GM12864 (cell line): ENCODE results near the gene SIM2.

Source experiments
- DNase-seq: peaks from one replicate; pipeline ENCODE4 v3.0.0-alpha.2; 2011; ENCODE audit warnings: low read depth
- H3K4me3 ChIP-seq: 2 replicates; pipeline ENCODE4 v1.5.1; 2011; ENCODE audit warnings: mild to moderate bottlenecking, low read depth, low read length, control low read depth
- TF ChIP-seq, protein P1 (sequence below): IDR thresholded peaks from 2 replicates; pipeline ENCODE4 v1.5.1; 2011; ENCODE audit warnings: low read depth, mild to moderate bottlenecking, moderate library complexity, low read length, control low read depth, inconsistent platforms; ENCODE audit errors: missing control alignments

The SIM2 gene

DNA sequence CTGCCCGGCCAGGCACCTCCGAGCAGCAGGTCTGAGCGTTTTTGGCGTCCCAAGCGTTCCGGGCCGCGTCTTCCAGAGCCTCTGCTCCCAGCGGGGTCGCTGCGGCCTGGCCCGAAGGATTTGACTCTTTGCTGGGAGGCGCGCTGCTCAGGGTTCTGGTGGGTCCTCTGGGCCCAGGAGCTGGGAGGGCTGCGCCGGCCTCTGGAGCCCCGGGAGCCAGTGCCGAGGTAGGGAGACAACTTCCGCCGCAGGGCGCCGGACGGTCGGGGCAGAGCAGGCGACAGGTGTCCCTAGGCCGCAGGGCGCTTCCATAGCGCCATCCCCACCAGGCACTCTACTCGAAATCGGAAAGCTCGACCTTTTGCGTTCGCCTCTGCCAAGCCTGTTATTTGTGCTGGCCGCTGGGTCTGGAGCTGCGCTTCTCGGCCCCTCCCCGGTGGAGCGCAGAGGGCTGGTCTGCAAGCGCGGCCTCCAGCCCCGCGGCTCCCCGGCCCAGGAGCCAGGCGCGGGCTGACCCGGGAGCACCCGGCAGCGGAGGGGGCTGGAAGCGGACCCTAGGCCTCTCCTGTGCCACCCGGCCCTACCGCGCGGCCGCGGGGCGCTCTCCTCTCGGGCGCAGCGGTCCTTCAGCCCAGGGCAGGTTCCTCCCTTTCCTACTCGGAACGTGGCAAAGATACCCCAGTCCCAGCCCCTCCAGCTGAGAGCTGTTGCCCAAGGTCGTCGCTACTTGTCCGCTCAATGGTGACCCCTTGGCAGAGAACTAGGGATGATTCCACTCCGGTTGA is 2.2 kb downstream of the SIM2 start:
- no peak overlapping the region for H3K4me3 ChIP-seq
- no peak for DNase-seq

DNA sequence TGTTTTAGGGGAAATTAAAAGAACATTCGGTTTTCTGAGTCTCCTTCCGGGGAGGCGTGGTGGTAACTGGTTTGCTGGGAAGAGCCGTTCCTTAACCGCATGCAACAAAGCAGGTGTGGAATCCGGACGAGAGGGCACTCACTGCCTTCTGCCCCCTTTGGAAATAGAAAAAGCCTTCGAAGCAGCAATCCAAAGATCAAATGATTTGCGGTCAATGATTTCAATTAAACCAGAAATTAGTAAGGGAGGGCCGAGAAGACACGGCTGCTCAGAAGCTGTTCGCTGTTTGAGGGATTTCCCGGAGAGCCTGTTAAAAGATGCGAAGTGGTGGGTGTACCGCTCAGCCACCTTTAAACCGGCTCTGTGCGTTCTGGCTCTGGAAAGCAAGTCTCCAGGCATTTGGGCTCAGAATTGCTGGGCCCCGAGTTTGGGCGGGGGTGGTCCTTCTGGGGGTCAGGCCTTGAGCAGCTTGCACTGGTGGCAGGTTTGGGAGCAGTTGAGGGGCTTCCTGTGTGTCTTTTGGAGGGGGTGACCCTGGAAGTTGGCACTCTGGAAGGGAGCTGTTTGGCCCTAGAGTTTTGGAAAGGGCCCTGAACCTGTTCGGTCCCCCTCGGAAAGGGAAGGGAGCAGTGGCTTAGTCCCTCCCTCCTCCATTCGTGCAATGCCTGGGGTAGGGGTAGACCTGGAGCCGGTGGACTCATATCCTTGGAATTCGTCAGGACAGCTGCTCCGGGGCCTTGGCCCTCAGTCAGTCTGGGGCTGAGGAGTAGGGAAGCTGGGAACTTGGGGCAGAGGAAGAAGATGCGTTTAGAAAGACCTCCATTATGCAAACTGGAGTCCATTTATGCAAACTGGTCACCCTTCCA is 3.1 kb downstream of the SIM2 start:
- no peak for DNase-seq
- TF ChIP-seq, protein P1, sequence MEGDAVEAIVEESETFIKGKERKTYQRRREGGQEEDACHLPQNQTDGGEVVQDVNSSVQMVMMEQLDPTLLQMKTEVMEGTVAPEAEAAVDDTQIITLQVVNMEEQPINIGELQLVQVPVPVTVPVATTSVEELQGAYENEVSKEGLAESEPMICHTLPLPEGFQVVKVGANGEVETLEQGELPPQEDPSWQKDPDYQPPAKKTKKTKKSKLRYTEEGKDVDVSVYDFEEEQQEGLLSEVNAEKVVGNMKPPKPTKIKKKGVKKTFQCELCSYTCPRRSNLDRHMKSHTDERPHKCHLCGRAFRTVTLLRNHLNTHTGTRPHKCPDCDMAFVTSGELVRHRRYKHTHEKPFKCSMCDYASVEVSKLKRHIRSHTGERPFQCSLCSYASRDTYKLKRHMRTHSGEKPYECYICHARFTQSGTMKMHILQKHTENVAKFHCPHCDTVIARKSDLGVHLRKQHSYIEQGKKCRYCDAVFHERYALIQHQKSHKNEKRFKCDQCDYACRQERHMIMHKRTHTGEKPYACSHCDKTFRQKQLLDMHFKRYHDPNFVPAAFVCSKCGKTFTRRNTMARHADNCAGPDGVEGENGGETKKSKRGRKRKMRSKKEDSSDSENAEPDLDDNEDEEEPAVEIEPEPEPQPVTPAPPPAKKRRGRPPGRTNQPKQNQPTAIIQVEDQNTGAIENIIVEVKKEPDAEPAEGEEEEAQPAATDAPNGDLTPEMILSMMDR = no peak
- no peak overlapping the region for H3K4me3 ChIP-seq

More for the DNA sequence above, 2.2 kb downstream of the SIM2 start:
- TF ChIP-seq, protein P1 = no peak

DNA sequence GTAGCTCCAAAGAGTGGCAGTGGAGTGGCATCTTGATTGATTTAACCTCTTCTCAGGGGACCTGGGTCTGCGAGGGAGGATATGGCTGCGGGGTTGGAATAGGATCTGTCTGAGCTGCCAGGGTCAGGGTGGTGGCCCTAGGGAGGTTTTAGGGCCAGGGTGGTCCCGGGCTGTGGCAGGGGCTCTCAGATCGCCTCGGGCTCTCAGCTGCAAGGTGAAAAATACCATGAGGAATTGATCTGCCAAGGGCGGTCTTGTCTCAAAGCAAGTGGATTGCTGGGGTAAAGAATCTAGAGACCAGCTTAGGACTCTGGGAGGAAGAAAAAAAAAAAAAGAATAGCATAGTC is 3.7 kb downstream of the SIM2 start:
- no peak overlapping the region for H3K4me3 ChIP-seq
- TF ChIP-seq, protein P1 = no peak
- no peak for DNase-seq

DNA sequence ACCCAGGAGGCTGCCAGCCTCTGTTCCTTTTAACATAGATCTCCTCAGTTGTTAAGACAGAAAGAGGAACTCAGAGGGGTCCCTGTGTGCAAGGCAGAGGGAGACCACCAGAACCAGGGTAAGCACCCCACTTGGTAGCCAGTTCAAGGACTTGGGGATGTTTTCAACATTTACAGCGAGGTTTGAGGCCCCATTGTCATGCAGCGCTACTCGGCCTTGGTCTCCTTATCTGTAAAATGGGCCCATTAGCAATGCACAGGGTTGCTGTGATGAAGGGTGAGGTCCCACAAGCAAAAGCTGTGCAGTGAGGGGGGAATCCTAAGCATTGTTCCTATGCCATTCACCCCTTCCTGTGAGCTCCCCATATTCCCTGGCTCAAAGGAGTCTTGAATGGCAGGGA is 4.2 kb downstream of the SIM2 start:
- no peak overlapping the region for H3K4me3 ChIP-seq
- TF ChIP-seq, protein P1 = no peak
- DNase-seq = no peak

DNA sequence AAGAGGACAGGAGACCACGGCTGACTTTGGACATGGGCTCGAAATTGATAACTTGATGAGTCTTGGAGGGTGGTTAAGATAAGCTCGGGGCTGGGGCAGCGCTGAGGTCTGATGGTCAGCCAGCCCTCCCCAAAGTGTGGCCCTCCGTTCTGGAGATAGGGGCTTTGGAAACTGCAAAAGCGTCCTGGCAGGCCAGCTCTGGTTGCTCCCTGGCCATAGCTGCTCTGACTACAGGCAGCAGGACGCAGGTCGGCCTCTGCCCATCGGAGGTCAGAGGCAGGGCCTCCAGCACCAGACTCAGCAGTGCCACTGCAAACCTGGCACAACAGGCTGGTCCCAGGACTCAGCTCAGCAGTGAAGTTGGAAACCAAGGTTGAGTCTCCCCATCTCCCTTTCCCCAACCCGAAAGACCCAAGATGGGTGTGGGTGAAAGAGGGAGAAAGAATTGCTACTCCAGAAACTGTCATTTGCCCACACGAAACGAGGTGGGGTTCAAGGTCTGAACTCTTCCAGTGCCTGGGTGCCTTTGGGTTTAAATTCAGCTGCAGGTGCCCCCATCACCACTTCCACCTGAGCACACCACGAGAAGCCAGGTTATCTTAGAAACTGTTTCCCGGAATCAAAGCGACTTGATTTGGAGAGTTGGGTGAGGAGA is 4.8 kb downstream of the SIM2 start:
- no peak for DNase-seq
- no peak overlapping the region for H3K4me3 ChIP-seq
- TF ChIP-seq, protein P1 = no peak

DNA sequence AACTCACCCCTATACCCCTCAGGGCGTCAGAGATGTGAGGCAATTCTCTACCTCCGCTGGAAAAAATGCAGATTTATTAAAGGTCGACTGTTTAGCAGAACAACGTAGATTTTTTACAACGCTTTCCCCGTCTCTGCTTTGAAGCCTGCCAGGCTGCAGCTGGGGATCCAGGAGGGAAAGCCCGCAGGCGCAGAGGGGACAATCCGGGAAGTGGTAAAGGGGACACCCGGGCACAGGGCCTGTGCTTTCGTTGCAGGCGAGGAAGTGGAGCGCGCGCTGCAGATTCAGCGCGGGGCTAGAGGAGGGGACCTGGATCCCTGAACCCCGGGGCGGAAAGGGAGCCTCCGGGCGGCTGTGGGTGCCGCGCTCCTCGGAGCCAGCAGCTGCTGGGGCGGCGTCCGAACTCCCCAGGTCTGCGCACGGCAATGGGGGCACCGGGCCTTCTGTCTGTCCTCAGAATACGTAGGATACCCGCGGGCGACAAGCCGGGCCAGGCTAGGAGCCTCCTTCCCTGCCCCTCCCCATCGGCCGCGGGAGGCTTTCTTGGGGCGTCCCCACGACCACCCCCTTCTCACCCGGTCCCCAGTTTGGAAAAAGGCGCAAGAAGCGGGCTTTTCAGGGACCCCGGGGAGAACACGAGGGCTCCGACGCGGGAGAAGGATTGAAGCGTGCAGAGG is 5.5 kb downstream of the SIM2 start:
- no peak for DNase-seq
- TF ChIP-seq, protein P1 = no peak
- H3K4me3 ChIP-seq = no peak overlapping the region
